HG03558 (cell line): ENCODE measurements around the gene HPCAL1.

ENCODE experiments used
- ATAC-seq: cut with Tn5 transposase; IDR thresholded peaks from one replicate; pipeline ENCODE4 v1.9.1; 2021; ENCODE audit warnings: moderate number of reproducible peaks; ENCODE audit not compliant: unreplicated experiment; ENCODE audit errors: extremely low read depth

Gene HPCAL1

GRCh38 chr2:10346929-10347561 is 44.3 kb downstream of the HPCAL1 start:
- no peak for ATAC-seq

GRCh38 chr2:10347562-10347948 is 44.9 kb downstream of the HPCAL1 start:
- no peak for ATAC-seq

DNA sequence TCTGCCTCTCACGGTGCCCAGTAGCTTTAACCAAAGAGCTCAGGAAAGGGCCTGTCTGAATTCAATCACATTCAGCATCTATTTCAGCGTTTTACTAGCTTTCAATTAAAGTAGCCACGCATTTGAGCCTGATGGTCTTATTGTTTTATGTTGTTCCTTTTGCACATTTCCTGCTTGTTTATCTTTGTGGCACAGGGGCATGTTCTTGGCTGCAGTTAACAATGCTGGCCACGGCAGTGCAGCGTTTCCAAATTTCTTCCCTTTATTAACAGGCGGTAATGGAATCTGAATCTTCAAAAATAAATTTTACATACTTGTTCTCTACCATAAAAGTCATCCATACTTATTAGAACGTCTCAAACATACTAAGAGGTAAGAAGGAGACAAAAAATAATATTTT is 46.2 kb downstream of the HPCAL1 start:
- ATAC-seq: no peak

- ATAC-seq: no peak
These were observed 48.1 kb downstream of the HPCAL1 start for GRCh38 chr2:10350761-10351160.

DNA sequence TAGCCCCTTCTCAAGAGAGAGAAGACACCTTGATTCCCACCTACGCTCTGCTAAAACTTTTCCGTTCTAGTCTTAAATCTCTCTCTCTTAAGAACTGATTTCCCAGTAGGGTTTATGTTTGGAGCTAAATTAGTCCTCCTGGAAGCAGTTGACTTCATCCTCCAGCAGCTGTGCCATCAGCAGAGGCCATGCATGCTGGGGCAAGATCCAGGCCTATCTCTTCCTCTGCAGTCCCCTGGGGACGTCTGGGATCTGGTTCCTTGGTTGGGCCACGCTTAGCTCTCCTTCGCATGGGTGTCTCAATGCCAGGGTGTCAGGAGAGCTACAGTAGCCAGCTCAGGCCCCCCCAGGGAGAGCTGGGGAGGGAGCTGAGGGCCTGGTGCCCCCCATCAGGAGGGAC is 49.7 kb downstream of the HPCAL1 start:
- no peak for ATAC-seq

DNA sequence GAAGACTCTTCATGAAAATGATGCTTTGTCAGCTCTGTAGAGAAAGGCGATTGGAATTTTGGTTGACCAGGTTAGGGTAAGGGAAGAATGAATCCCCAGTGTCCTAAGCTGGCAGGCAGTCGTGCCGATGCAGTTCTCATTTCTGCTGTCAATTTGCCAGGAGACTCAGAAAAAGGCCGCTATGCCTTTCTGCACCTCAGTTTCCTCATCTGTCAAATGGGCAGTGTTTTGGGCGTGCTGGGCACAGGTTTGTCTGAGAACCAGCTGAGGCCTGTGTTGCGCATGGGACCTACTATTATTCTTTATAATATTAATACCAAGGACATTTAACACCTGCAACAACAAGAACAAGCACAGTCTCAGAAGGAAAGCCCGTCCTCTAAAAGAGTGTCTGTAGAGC is 50.3 kb downstream of the HPCAL1 start:
- no peak for ATAC-seq

- ATAC-seq: no peak
These were observed 51.2 kb downstream of the HPCAL1 start for GRCh38 chr2:10353931-10354330.

DNA sequence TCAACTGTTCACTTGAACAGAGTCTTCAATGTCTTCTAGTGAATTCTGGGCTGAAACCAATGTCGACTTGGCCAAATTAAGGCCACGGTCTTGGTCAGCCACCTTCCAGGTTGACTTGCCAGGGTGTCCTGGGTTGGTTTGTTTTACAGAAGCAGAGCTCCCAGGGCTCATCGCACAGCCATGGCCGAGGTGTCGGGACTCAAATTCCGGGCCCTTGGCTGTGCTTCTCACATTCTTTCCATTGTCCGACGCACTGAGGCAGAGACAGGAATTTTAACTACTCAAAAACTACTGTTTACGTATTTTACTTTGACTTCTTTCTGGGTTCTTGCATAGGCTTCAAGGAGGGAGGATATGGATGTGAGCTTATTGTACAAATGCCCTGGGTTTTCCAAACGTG is 51.7 kb downstream of the HPCAL1 start:
- ATAC-seq: no peak

DNA sequence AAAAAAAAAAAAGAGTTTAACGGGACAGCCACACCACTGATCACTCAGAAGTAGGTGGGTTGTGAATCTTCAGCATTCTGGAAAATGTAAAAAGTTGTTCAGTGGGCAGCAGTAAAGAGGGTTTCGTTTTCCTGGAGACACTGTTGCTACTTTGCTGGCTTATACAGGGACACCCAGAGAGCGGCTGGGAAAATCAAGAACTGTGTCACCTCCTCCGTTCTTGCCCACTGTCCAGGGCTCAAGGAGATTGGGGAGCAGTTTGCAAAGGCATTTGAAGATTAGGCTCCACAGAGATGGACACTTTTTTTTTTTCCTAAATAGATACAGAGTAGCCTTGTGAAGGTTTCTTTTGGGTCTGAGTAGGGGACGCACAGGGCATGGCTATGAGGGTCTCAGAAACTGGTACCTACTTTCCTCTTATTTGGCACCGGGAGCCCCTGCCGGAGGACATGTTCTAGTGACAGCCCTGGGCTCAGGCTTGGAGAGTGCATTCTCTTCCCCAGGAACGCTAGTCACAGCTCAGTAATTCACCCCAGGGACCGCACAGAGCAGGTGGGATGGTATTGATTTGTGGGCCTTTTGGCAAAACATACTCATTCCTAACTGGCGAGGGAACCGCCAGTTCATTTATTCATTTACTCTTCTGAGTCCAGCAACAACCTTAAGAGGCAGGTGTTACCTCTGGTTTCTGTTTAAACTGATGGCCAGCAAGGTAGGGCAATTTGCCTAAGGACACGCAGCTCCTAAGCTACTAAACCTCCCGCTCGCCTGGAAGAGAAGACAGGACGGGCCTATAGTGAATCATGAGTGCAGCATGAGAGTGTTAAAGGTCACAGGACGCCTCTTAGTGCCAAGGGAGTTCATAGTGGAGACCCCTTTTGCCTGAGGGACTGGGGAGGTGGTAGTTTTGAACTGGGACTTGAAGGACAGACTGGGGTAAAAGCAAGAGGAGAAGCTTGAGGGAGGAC is 53.1 kb downstream of the HPCAL1 start:
- no peak for ATAC-seq

GRCh38 chr2:10356439-10356811 is 53.7 kb downstream of the HPCAL1 start:
- ATAC-seq: no peak

- no peak for ATAC-seq
These were observed 54.8 kb downstream of the HPCAL1 start for GRCh38 chr2:10357193-10358169.

- no peak for ATAC-seq
These were observed 56.5 kb downstream of the HPCAL1 start for GRCh38 chr2:10359246-10359645.

GRCh38 chr2:10359731-10360329 is 57.1 kb downstream of the HPCAL1 start:
- no peak for ATAC-seq

- no peak for ATAC-seq
These were observed 57.8 kb downstream of the HPCAL1 start for GRCh38 chr2:10360460-10360849.

DNA sequence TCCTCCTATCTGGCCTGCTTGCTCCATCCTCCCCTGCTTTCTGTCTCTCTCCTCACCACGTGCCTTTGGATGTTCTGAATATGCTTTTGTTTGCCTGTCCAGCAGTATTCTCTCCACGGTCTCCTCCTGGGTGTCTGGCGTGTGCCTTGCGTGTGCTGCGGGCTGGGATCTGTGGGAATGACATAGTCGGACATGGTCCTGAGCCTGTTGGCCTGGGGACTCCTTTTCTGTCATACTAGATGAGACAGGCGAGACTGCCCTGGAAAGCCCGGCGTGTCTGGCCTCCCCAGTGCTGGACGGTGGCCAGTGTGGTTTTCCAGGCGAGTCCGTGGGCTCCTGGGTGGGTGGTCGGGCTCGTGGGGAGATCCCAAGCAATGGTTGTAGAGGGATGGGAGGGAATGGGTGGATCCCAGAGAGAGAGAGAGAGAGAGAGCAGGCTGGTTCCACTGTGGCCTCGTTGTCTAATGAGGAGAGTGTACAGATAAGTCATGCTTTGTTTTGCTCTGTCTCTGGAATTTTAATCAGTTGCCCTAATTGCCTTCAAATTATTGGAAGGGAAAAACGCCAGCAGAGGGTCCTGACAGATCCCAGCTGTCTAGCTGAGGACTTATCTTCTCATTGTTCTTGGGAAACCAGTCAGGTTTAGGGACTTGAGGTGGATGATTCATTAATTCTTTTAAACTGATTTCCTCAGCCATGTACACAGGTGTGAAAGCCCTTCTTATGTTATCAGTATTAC is 58.3 kb downstream of the HPCAL1 start:
- no peak for ATAC-seq

DNA sequence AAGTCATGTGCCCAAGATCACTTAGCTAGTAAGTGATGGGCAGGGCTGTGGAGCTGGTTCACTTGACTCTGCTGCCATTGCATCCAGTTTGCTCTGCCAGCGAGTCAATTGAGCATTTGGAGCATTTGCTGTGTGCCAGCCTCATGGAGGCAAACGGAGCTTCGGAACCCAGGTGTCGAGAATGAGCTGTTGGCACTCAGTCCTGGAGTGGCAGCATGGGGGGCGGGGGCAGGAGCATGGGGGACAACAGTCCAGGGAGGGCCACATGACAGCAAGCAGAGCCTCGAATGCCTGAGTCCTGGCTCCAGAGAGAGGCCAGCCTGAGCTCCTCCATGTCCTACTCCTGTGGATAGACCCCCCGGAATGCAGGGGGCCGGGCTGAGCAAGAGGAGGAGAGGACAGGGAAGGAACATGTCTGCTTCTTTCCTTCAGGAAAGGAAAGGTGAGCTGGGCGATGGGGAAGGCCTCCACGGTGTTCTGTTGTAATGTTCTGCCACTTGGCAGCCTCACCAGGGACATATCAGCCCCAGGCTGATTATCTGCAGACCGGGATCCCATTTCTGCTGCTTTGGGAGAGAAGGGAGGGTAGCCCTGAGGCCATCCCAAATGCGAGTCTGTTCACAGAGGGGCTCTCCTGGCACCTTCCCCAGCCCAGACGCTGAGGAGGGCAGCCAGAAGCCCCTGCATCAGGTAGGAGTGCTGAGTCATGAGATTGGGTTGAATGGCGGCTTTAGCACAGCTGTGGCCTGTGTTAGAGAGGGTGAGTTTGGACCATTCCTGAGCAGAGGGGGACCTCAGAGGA is 59.6 kb downstream of the HPCAL1 start:
- ATAC-seq: no peak

DNA sequence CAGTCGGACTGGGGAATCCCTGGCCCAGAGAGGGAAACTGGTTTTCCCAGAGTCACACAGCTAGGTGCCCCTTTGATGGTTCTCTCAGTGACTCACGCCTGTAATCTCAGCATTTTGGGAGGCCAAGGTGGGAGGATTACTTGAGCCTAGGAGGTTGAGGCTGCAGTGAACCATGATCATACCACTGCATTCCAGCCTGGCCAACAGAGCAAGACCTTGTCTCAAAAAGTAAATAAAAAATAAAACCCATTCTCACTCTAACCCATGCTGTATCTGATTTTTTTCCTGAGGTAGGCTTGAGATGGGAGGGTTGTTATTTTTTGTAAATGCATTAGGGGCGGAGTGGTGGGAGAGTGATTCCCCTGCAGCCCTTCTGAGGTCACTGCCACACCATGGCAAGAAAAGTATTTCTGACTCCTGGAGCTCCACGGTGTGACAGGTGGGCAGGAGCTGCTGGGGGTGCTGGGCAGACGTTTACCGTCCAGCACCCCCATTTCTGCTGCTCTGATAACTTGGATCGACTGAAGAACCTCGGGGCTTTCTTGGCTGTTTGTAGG is 60.3 kb downstream of the HPCAL1 start:
- ATAC-seq: no peak

- ATAC-seq: no peak
These were observed 61.3 kb downstream of the HPCAL1 start for GRCh38 chr2:10363861-10364610.
